ENCODE data around the gene PDHA1. TPM values are rescaled to one million over a fixed set of nuclear protein-coding genes. Genes with fewer than 3 reads are reported as not detected.

PDHA1 gene
- total and polyA plus RNA-seq, 4 donors: 93.7 to 125 (median 108) TPM

GRCh38 chrX:19368576-19368975 is 24.8 kb downstream of the PDHA1 start:
- 87 to 92% methylated on average over 6 of the region's 6 CpGs for WGBS, 2 donors

GRCh38 chrX:19370061-19370460 is 26.3 kb downstream of the PDHA1 start:
- H3K4me3 ChIP-seq: no peak overlapping the region
- ATAC-seq (ENCODE audit: insufficient read depth, low FRiP score): no peak
- H3K4me1 ChIP-seq (ENCODE audit: control insufficient read depth in 5 of 5, insufficient read depth in 5 of 5, low read length in 5 of 5): no peaks in the 10 kb centered on the region
- no peaks in the 10 kb centered on the region for H3K27me3 ChIP-seq (ENCODE audit: control insufficient read depth in 3 of 3, insufficient read depth in 3 of 3, low read length in 2 of 3)
- no peak overlapping the region for H3K27ac ChIP-seq (ENCODE audit: low read depth in 1 of 2, low read length in 1 of 2)
- no peak overlapping the region for H3K9ac ChIP-seq (ENCODE audit: insufficient read depth in 1 of 2, low read length in 2 of 2)
- no peak for DNase-seq
- WGBS, 2 donors: 63 to 81% methylated on average over 5 of the region's 5 CpGs
- TF ChIP-seq CTCF (IDR thresholded peaks at IDR 0.05; ENCODE audit: control extremely low read depth, extremely low read depth): no peak
- H3K36me3 ChIP-seq (ENCODE audit: control insufficient read depth in 4 of 4, insufficient read depth in 4 of 4, low read length in 4 of 4): peaks cover 0 to 2% (median 0%) of the 10 kb centered on the region in 4 donors
- H3K9me3 ChIP-seq (ENCODE audit: control insufficient read depth in 4 of 4, insufficient read depth in 3 of 4, low read length in 3 of 4): no peaks in the 10 kb centered on the region

More at GRCh38 chrX:19368576-19368975, 24.8 kb downstream of the PDHA1 start:
- Histone ChIP-seq H3K4me3 (no peak overlapping the region), H3K27me3 (ENCODE audit: control insufficient read depth in 3 of 3, insufficient read depth in 3 of 3, low read length in 2 of 3) (no peaks in the 10 kb centered on the region), H3K4me1 (ENCODE audit: control insufficient read depth in 5 of 5, insufficient read depth in 5 of 5, low read length in 5 of 5) (no peaks in the 10 kb centered on the region), H3K36me3 (ENCODE audit: control insufficient read depth in 4 of 4, insufficient read depth in 4 of 4, low read length in 4 of 4) (peaks cover 0 to 7% (median 0%) of the 10 kb centered on the region in 4 donors), H3K9ac (ENCODE audit: insufficient read depth in 1 of 2, low read length in 2 of 2) (no peak overlapping the region), H3K9me3 (ENCODE audit: control insufficient read depth in 4 of 4, insufficient read depth in 3 of 4, low read length in 3 of 4) (no peaks in the 10 kb centered on the region), H3K27ac (ENCODE audit: low read depth in 1 of 2, low read length in 1 of 2) (no peak overlapping the region)
- ATAC-seq (ENCODE audit: insufficient read depth, low FRiP score): no peak
- DNase-seq: no peak
- TF ChIP-seq CTCF (IDR thresholded peaks at IDR 0.05; ENCODE audit: control extremely low read depth, extremely low read depth): no peak

GRCh38 chrX:19372170-19372546 is 28.4 kb downstream of the PDHA1 start:
- peak; percentile 81 to 83 (median 82) for DNase-seq
- peak; percentile 42 for TF ChIP-seq CTCF (IDR thresholded peaks at IDR 0.05; ENCODE audit: control extremely low read depth, extremely low read depth)
- no peak overlapping the region for H3K4me3 ChIP-seq
- H3K4me1 ChIP-seq (ENCODE audit: control insufficient read depth in 5 of 5, insufficient read depth in 5 of 5, low read length in 5 of 5): no peaks in the 10 kb centered on the region
- no peaks in the 10 kb centered on the region for H3K27me3 ChIP-seq (ENCODE audit: control insufficient read depth in 3 of 3, insufficient read depth in 3 of 3, low read length in 2 of 3)
- H3K27ac ChIP-seq (ENCODE audit: low read depth in 1 of 2, low read length in 1 of 2): no peak overlapping the region
- peaks cover 0 to 2% (median 0%) of the 10 kb centered on the region in 4 donors for H3K9me3 ChIP-seq (ENCODE audit: control insufficient read depth in 4 of 4, insufficient read depth in 3 of 4, low read length in 3 of 4)
- WGBS, 2 donors: 4 to 15% methylated on average over 8 to 9 of the region's 9 CpGs
- peak; percentile 62 for ATAC-seq (ENCODE audit: insufficient read depth, low FRiP score)
- H3K9ac ChIP-seq (ENCODE audit: insufficient read depth in 1 of 2, low read length in 2 of 2): peak overlapping the region in 1 of 2 donors; percentile 61
- peaks cover 0 to 2% (median 0%) of the 10 kb centered on the region in 4 donors for H3K36me3 ChIP-seq (ENCODE audit: control insufficient read depth in 4 of 4, insufficient read depth in 4 of 4, low read length in 4 of 4)
